HepG2 (cell line): Measurements from ENCODE around the gene KEL.

Experiments used
- BCLAF1 ChIP-seq: fragments of 450-650 bp; IDR thresholded peaks from 2 replicates; pipeline ENCODE4 v1.6.1; 2017; ENCODE audit warnings: mild to moderate bottlenecking
- CC2D1A ChIP-seq: sonication (generic); formaldehyde crosslinking; IDR thresholded peaks from 2 replicates; pipeline ENCODE4 v1.8.1; 2023; ENCODE audit warnings: mild to moderate bottlenecking, missing genetic modification reagents
- CREM ChIP-seq, 2 experiments: sonication (generic) in 1 of 2; formaldehyde crosslinking in 1 of 2; IDR thresholded peaks; 2 replicates each; pipeline versions ENCODE4 v1.4.0 to v1.6.1; 2016 to 2020; ENCODE audit warnings: antibody characterized with exemption in 1 of 2, mild to moderate bottlenecking in 1 of 2, missing genetic modification reagents in 1 of 2
- CTCF ChIP-seq: sonication (generic); formaldehyde crosslinking; IDR thresholded peaks from 2 replicates; pipeline ENCODE4 v1.5.0; 2020; ENCODE audit warnings: mild to moderate bottlenecking, missing genetic modification reagents, moderate library complexity
- EZH2 ChIP-seq: conservative IDR thresholded peaks from 2 replicates; pipeline ENCODE4 v1.6.1; 2012; ENCODE audit warnings: mild to moderate bottlenecking, low read depth, low read length, moderate library complexity
- FOSL2 ChIP-seq: sonication (generic); formaldehyde crosslinking; IDR thresholded peaks from 2 replicates; pipeline ENCODE4 v1.4.0; 2020; ENCODE audit warnings: missing genetic modification reagents
- HNRNPH1 ChIP-seq: fragments of 200-400 bp; formaldehyde crosslinking; optimal IDR thresholded peaks from 2 replicates; pipeline ENCODE3; 2017; ENCODE audit warnings: mild to moderate bottlenecking, low read depth, low read length
- HOXA7 ChIP-seq: sonication (generic); formaldehyde crosslinking; IDR thresholded peaks from 2 replicates; pipeline ENCODE4 v1.8.1; 2022; ENCODE audit warnings: mild to moderate bottlenecking, missing genetic modification reagents, moderate library complexity
- POLR2A ChIP-seq, 2 experiments: IDR thresholded peaks; 2 replicates each; pipeline ENCODE4 v1.6.1; 2011; ENCODE audit warnings: low read depth in 2 of 2, low read length in 2 of 2, mild to moderate bottlenecking in 1 of 2, moderate library complexity in 1 of 2; ENCODE audit not compliant: insufficient read depth in 1 of 2
- SMAD1 ChIP-seq: sonication (generic); formaldehyde crosslinking; IDR thresholded peaks from 2 replicates; pipeline ENCODE4 v1.4.0; 2020; ENCODE audit warnings: missing genetic modification reagents, low read depth, mild to moderate bottlenecking, borderline replicate concordance
- ZNF276 ChIP-seq: sonication (generic); formaldehyde crosslinking; IDR thresholded peaks from 2 replicates; pipeline ENCODE4 v1.4.0; 2020; ENCODE audit warnings: mild to moderate bottlenecking, low read depth, missing genetic modification reagents
- ZNF740 ChIP-seq: sonication (generic); formaldehyde crosslinking; IDR thresholded peaks from 2 replicates; pipeline ENCODE4 v1.4.0; 2020; ENCODE audit warnings: missing genetic modification reagents
- ZNF800 ChIP-seq: sonication (generic); formaldehyde crosslinking; IDR thresholded peaks from 2 replicates; pipeline ENCODE4 v1.4.0; 2020; ENCODE audit warnings: missing genetic modification reagents

GRCh38 chr7:142910481-142910880, 51.7 kb downstream of the KEL start:
- TF ChIP-seq CC2D1A (CRISPR knock-in tag) (no peak), BCLAF1 (no peak), POLR2A (IDR thresholded peaks at IDR 0.05; ENCODE audit: insufficient read depth in 1 of 2, low read depth in 2 of 2, low read length in 2 of 2) (no peak), HNRNPH1 (no peak), SMAD1 (CRISPR knock-in tag) (no peak), ZNF800 (CRISPR knock-in tag) (no peak), CREM (IDR thresholded peaks at IDR 0.05) (no peak), CREM (CRISPR knock-in tag; IDR thresholded peaks at IDR 0.05) (no peak), ZNF276 (CRISPR knock-in tag) (no peak), EZH2 (no peak), HOXA7 (CRISPR knock-in tag) (no peak), FOSL2 (CRISPR knock-in tag) (no peak), CTCF (CRISPR knock-in tag) (no peak), ZNF740 (no peak)
